H9 (cell line): ENCODE data around the gene REV1. TPM values are rescaled to one million over a fixed set of nuclear protein-coding genes. Genes with fewer than 3 reads are reported as not detected.

Source experiments
- DNase-seq: peaks from one replicate; pipeline ENCODE4 v3.0.0-alpha.2; 2017
- H2AFZ ChIP-seq: one replicate; pipeline ENCODE4 v1.6.1; 2013; ENCODE audit warnings: mild to moderate bottlenecking, low read length, control low read depth, moderate library complexity
- H2AK5ac ChIP-seq: 2 replicates; pipeline ENCODE4 v1.6.1; 2013; ENCODE audit warnings: low read length, control low read depth, mixed read lengths; ENCODE audit not compliant: insufficient read length
- H2BK120ac ChIP-seq: one replicate; pipeline ENCODE4 v1.6.1; 2013; ENCODE audit warnings: low read depth, mild to moderate bottlenecking, low read length, control low read depth, inconsistent platforms; ENCODE audit not compliant: poor library complexity, severe bottlenecking
- H2BK12ac ChIP-seq: 2 replicates; pipeline ENCODE4 v1.6.1; 2013; ENCODE audit warnings: low read length, control low read depth, mixed read lengths, low read depth; ENCODE audit not compliant: insufficient read length
- H2BK15ac ChIP-seq: 2 replicates; pipeline ENCODE4 v1.6.1; 2013; ENCODE audit warnings: low read depth, low read length, control low read depth
- H2BK20ac ChIP-seq: one replicate; pipeline ENCODE4 v1.6.1; 2013; ENCODE audit warnings: low read depth, mild to moderate bottlenecking, low read length, control low read depth, inconsistent platforms; ENCODE audit not compliant: poor library complexity, severe bottlenecking
- H2BK5ac ChIP-seq: 2 replicates; pipeline ENCODE4 v1.6.1; 2013; ENCODE audit warnings: low read length, control low read depth, mixed read lengths; ENCODE audit not compliant: insufficient read length
- H3K14ac ChIP-seq: 2 replicates; pipeline ENCODE4 v1.6.1; 2013; ENCODE audit warnings: low read length, control low read depth; ENCODE audit not compliant: insufficient read depth
- H3K18ac ChIP-seq: 2 replicates; pipeline ENCODE4 v1.6.1; 2013; ENCODE audit warnings: low read depth, mild to moderate bottlenecking, mixed read lengths, low read length, control low read depth; ENCODE audit not compliant: insufficient read length
- H3K23ac ChIP-seq: 2 replicates; pipeline ENCODE4 v1.6.1; 2013; ENCODE audit warnings: low read length, control low read depth, mixed read lengths, low read depth; ENCODE audit not compliant: insufficient read length
- H3K23me2 ChIP-seq: 2 replicates; pipeline ENCODE4 v1.6.1; 2013; ENCODE audit warnings: low read depth, mild to moderate bottlenecking, mixed read lengths, low read length, control low read depth; ENCODE audit not compliant: insufficient read length, poor library complexity, severe bottlenecking
- H3K27ac ChIP-seq: 2 replicates; pipeline ENCODE4 v1.5.1; 2013; ENCODE audit warnings: low read length, control low read depth, mixed read lengths, low read depth; ENCODE audit not compliant: insufficient read length
- H3K27me3 ChIP-seq: 2 replicates; pipeline ENCODE4 v1.6.1; 2013; ENCODE audit warnings: low read length, control low read depth, inconsistent platforms; ENCODE audit not compliant: insufficient read depth
- H3K4ac ChIP-seq: 2 replicates; pipeline ENCODE4 v1.6.1; 2013; ENCODE audit warnings: low read depth, mild to moderate bottlenecking, control low read depth, inconsistent platforms, low read length, moderate library complexity
- H3K4me1 ChIP-seq: 2 replicates; pipeline ENCODE4 v1.6.1; 2013; ENCODE audit warnings: low read length, control low read depth, inconsistent platforms; ENCODE audit not compliant: insufficient read depth
- H3K4me2 ChIP-seq: 2 replicates; pipeline ENCODE4 v1.6.1; 2013; ENCODE audit warnings: low read length, control low read depth, mixed read lengths; ENCODE audit not compliant: insufficient read length, insufficient read depth
- H3K56ac ChIP-seq: 2 replicates; pipeline ENCODE4 v1.6.1; 2013; ENCODE audit warnings: low read depth, mild to moderate bottlenecking, mixed read lengths, low read length, control low read depth; ENCODE audit not compliant: insufficient read length
- H3K79me1 ChIP-seq: 2 replicates; pipeline ENCODE4 v1.6.1; 2013; ENCODE audit warnings: low read depth, mild to moderate bottlenecking, moderate library complexity, low read length, control low read depth, inconsistent platforms; ENCODE audit not compliant: insufficient read depth, poor library complexity, severe bottlenecking
- H3K79me2 ChIP-seq: 2 replicates; pipeline ENCODE4 v1.6.1; 2013; ENCODE audit warnings: low read length, control low read depth, inconsistent platforms; ENCODE audit not compliant: insufficient read depth
- H3K9ac ChIP-seq: 2 replicates; pipeline ENCODE4 v1.6.1; 2013; ENCODE audit warnings: low read length, control low read depth, mixed read lengths; ENCODE audit not compliant: insufficient read length; ENCODE audit errors: extremely low read depth
- H3K9me3 ChIP-seq: one replicate; pipeline ENCODE4 v1.6.1; 2013; ENCODE audit warnings: low read depth, low read length, inconsistent platforms; ENCODE audit not compliant: control insufficient read depth
- H3T11ph ChIP-seq: one replicate; pipeline ENCODE4 v1.6.1; 2013; ENCODE audit warnings: mild to moderate bottlenecking, low read length, control low read depth, inconsistent platforms
- H4K20me1 ChIP-seq: one replicate; pipeline ENCODE4 v1.6.1; 2013; ENCODE audit not compliant: control insufficient read depth, insufficient read length, insufficient read depth
- H4K5ac ChIP-seq: 2 replicates; pipeline ENCODE4 v1.6.1; 2013; ENCODE audit warnings: low read depth, mild to moderate bottlenecking, mixed read lengths, low read length, control low read depth; ENCODE audit not compliant: insufficient read length
- H4K8ac ChIP-seq: replicated peaks from 2 replicates; pipeline ENCODE4 v1.6.1; 2013; ENCODE audit warnings: low read length, control low read depth, mixed read lengths, low read depth; ENCODE audit not compliant: insufficient read length
- H4K91ac ChIP-seq: 2 replicates; pipeline ENCODE4 v1.6.1; 2013; ENCODE audit warnings: low read depth, mild to moderate bottlenecking, moderate library complexity, mixed read lengths, low read length, control low read depth; ENCODE audit not compliant: insufficient read length
- H3K27ac Mint-ChIP-seq, 3 experiments: 2 replicates in 2 of 3; 3 replicates in 1 of 3; pipeline ENCODE4 v1.8.0; 2020 to 2021; ENCODE audit warnings: mixed read lengths in 3 of 3, mild to moderate bottlenecking in 1 of 3, moderate library complexity in 1 of 3
- H3K27me3 Mint-ChIP-seq: 2 replicates; pipeline ENCODE4 v1.8.0; 2021; ENCODE audit warnings: low read depth, mild to moderate bottlenecking, moderate library complexity, mixed read lengths
- H3K36me3 Mint-ChIP-seq, 3 experiments: 2 replicates in 2 of 3; 3 replicates in 1 of 3; pipeline ENCODE4 v1.8.0; 2020 to 2021; ENCODE audit warnings: low read depth in 3 of 3, mixed read lengths in 3 of 3; ENCODE audit not compliant: insufficient read depth in 1 of 3
- H3K4me1 Mint-ChIP-seq, 2 experiments: 2 replicates each; pipeline ENCODE4 v1.8.0; 2020; ENCODE audit warnings: mixed read lengths in 2 of 2
- H3K4me3 Mint-ChIP-seq, 2 experiments: 2 replicates in 1 of 2; 3 replicates in 1 of 2; pipeline ENCODE4 v1.8.0; 2020 to 2021; ENCODE audit warnings: mild to moderate bottlenecking in 2 of 2, mixed read lengths in 2 of 2, moderate library complexity in 1 of 2
- H3K9me3 Mint-ChIP-seq, 2 experiments: 2 replicates in 1 of 2; 3 replicates in 1 of 2; pipeline ENCODE4 v1.8.0; 2020; ENCODE audit warnings: mild to moderate bottlenecking in 2 of 2, mixed read lengths in 2 of 2, moderate library complexity in 1 of 2
- WGBS: extraction: QIAGEN DNeasy Blood & Tissue Kit; methylation state at CpG from one replicate; pipeline ENCODE4 v1.1.7; 2013; ENCODE audit warnings: missing lambda C conversion rate, low lambda C conversion rate, mixed read lengths; ENCODE audit not compliant: insufficient read length; ENCODE audit errors: extremely low coverage; 5-methylcytosine and 5-hydroxymethylcytosine counted together
- total RNA-seq: library from RNA; stranded (reverse); gene quantifications from 2 replicates; pipeline ENCODE4 v1.2.1, GENCODE V29; 2021
- TF ChIP-seq, protein P1 (sequence below): fragments of 200-600 bp; sonication (generic); conservative IDR thresholded peaks from 3 replicates; pipeline ENCODE4 v1.8.0; 2021; ENCODE audit warnings: antibody characterized with exemption, mild to moderate bottlenecking

The REV1 gene
- total RNA-seq, 1 experiment from 2014 or later: 41.6 TPM

DNA sequence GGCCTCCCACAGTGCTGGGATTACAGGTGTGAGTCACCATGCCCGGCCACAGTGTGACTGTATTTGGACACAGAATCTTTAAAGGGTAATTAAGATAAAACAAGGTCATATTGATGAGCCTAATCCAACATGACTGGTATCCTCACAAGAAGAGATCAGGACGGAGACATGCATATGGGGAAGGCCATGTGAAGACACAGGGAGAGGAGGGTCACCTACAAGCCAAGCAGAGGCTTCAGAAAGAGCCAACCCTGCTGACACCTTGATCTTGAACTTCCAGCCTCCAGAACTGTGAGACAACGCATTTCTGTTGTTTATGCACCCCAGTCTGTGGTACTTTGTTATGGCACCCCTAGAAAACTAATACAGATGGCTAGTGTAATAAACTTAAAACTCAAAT lies 72.4 kb downstream of the REV1 start:
- Histone ChIP-seq H3K56ac (no peak overlapping the region), H3K4me1 (no peaks in the 10 kb centered on the region), H3K9me3 (no peaks in the 10 kb centered on the region), H3K18ac (no peak overlapping the region), H2AFZ (no peak overlapping the region), H3K79me2 (no peaks in the 10 kb centered on the region), H3K27ac (no peak overlapping the region), H2BK15ac (no peak overlapping the region), H3K14ac (no peak overlapping the region), H2BK120ac (no peak overlapping the region), H3T11ph (no peak overlapping the region), H4K20me1 (no peaks in the 10 kb centered on the region), H3K27me3 (no peaks in the 10 kb centered on the region), H3K4me2 (no peak overlapping the region), H4K8ac (no peak overlapping the region), H3K23me2 (no peaks in the 10 kb centered on the region), H2BK12ac (no peak overlapping the region), H2BK5ac (no peak overlapping the region), H2BK20ac (no peak overlapping the region), H3K23ac (no peak overlapping the region), H4K5ac (no peak overlapping the region), H3K4ac (no peak overlapping the region), H2AK5ac (no peak overlapping the region), H3K79me1 (no peaks in the 10 kb centered on the region), H3K9ac (no peak overlapping the region), H4K91ac (no peak overlapping the region)
- Mint-ChIP-seq H3K27ac (no peak overlapping the region), H3K27me3 (no peaks in the 10 kb centered on the region), H3K4me1 (no peaks in the 10 kb centered on the region), H3K36me3 (peaks cover 42 to 93% (median 75%) of the 10 kb centered on the region in 3 experiments), H3K9me3 (no peaks in the 10 kb centered on the region), H3K4me3 (no peak overlapping the region)
- no CpG with 5 or more reads among the region's 3 CpGs for WGBS
- TF ChIP-seq, protein P1, sequence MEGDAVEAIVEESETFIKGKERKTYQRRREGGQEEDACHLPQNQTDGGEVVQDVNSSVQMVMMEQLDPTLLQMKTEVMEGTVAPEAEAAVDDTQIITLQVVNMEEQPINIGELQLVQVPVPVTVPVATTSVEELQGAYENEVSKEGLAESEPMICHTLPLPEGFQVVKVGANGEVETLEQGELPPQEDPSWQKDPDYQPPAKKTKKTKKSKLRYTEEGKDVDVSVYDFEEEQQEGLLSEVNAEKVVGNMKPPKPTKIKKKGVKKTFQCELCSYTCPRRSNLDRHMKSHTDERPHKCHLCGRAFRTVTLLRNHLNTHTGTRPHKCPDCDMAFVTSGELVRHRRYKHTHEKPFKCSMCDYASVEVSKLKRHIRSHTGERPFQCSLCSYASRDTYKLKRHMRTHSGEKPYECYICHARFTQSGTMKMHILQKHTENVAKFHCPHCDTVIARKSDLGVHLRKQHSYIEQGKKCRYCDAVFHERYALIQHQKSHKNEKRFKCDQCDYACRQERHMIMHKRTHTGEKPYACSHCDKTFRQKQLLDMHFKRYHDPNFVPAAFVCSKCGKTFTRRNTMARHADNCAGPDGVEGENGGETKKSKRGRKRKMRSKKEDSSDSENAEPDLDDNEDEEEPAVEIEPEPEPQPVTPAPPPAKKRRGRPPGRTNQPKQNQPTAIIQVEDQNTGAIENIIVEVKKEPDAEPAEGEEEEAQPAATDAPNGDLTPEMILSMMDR: no peak
- DNase-seq: no peak
